ENCODE measurements around the gene ARL15. TPM values are rescaled to one million over a fixed set of nuclear protein-coding genes. Genes with fewer than 3 reads are reported as not detected.

ARL15 gene
- polyA plus RNA-seq, 1 of the 3 experiments (the other 2 are of a cell fraction): 6.4 TPM

- Histone ChIP-seq H3F3A (replicated peaks; ENCODE audit: insufficient read depth) (no peaks in the 10 kb centered on the region), H3K4me3 (ENCODE audit: low read depth in 2 of 2, low read length in 1 of 2) (no peak overlapping the region), H3K9ac (no peak overlapping the region), H3K4me2 (no peak overlapping the region), H3K27me3 (ENCODE audit: insufficient read depth) (no peaks in the 10 kb centered on the region), H3K9me2 (no peaks in the 10 kb centered on the region), H3K27ac (ENCODE audit: low read depth in 2 of 2, low read length in 1 of 2) (no peak overlapping the region), H3K36me3 (replicated peaks in 1 of 2; ENCODE audit: control insufficient read depth in 1 of 2, insufficient read depth in 2 of 2, low read length in 1 of 2) (no peaks in the 10 kb centered on the region), H3K4me1 (ENCODE audit: control insufficient read depth in 1 of 2, insufficient read depth in 2 of 2, low read depth in 1 of 2, low read length in 1 of 2) (no peaks in the 10 kb centered on the region), H2AFZ (ENCODE audit: low read depth) (no peak overlapping the region), H4K20me1 (ENCODE audit: insufficient read depth) (no peaks in the 10 kb centered on the region), H3K79me2 (ENCODE audit: insufficient read depth) (no peaks in the 10 kb centered on the region), H3K9me3 (no peaks in the 10 kb centered on the region)
- no peak for DNase-seq
- ChIA-PET POLR2A (no interaction called here), CTCF (no interaction called here)
- WGBS (ENCODE audit: low lambda C conversion rate): 40% methylated on average over 1 of the region's 1 CpG
- TF ChIP-seq RCOR1 (IDR thresholded peaks at IDR 0.05; ENCODE audit: low read length) (no peak), TCF12 (IDR thresholded peaks at IDR 0.05) (no peak), GABPA (IDR thresholded peaks at IDR 0.05; ENCODE audit: low read depth) (no peak), MXI1 (IDR thresholded peaks at IDR 0.05; ENCODE audit: low read depth, low read length) (no peak), YY1 (IDR thresholded peaks at IDR 0.05; ENCODE audit: low read depth) (no peak), TEAD4 (IDR thresholded peaks at IDR 0.05; ENCODE audit: borderline replicate concordance, insufficient read depth) (no peak), USF1 (IDR thresholded peaks at IDR 0.05; ENCODE audit: borderline replicate concordance, low read depth) (no peak), JUND (IDR thresholded peaks at IDR 0.05) (no peak), RAD21 (IDR thresholded peaks at IDR 0.05; ENCODE audit: low read length) (no peak)
- TF ChIP-seq, protein P1, sequence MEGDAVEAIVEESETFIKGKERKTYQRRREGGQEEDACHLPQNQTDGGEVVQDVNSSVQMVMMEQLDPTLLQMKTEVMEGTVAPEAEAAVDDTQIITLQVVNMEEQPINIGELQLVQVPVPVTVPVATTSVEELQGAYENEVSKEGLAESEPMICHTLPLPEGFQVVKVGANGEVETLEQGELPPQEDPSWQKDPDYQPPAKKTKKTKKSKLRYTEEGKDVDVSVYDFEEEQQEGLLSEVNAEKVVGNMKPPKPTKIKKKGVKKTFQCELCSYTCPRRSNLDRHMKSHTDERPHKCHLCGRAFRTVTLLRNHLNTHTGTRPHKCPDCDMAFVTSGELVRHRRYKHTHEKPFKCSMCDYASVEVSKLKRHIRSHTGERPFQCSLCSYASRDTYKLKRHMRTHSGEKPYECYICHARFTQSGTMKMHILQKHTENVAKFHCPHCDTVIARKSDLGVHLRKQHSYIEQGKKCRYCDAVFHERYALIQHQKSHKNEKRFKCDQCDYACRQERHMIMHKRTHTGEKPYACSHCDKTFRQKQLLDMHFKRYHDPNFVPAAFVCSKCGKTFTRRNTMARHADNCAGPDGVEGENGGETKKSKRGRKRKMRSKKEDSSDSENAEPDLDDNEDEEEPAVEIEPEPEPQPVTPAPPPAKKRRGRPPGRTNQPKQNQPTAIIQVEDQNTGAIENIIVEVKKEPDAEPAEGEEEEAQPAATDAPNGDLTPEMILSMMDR (IDR thresholded peaks at IDR 0.05): no peak
- TF ChIP-seq, protein P2, sequence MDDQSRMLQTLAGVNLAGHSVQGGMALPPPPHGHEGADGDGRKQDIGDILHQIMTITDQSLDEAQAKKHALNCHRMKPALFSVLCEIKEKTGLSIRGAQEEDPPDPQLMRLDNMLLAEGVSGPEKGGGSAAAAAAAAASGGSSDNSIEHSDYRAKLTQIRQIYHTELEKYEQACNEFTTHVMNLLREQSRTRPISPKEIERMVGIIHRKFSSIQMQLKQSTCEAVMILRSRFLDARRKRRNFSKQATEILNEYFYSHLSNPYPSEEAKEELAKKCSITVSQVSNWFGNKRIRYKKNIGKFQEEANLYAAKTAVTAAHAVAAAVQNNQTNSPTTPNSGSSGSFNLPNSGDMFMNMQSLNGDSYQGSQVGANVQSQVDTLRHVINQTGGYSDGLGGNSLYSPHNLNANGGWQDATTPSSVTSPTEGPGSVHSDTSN (IDR thresholded peaks at IDR 0.05): no peak
Measured at GRCh38 chr5:54002779-54003178, 307.6 kb downstream of the ARL15 start.

- Histone ChIP-seq H3K36me3 (replicated peaks in 1 of 2; ENCODE audit: control insufficient read depth in 1 of 2, insufficient read depth in 2 of 2, low read length in 1 of 2) (no peaks in the 10 kb centered on the region), H3K9me2 (no peaks in the 10 kb centered on the region), H3K27me3 (ENCODE audit: insufficient read depth) (no peaks in the 10 kb centered on the region), H3K4me1 (ENCODE audit: control insufficient read depth in 1 of 2, insufficient read depth in 2 of 2, low read depth in 1 of 2, low read length in 1 of 2) (no peaks in the 10 kb centered on the region), H4K20me1 (ENCODE audit: insufficient read depth) (no peaks in the 10 kb centered on the region), H3K9me3 (no peaks in the 10 kb centered on the region), H3K4me2 (no peak overlapping the region), H3K27ac (ENCODE audit: low read depth in 2 of 2, low read length in 1 of 2) (no peak overlapping the region), H3K79me2 (ENCODE audit: insufficient read depth) (no peaks in the 10 kb centered on the region), H3K4me3 (ENCODE audit: low read depth in 2 of 2, low read length in 1 of 2) (no peak overlapping the region), H3K9ac (no peak overlapping the region), H3F3A (replicated peaks; ENCODE audit: insufficient read depth) (no peaks in the 10 kb centered on the region), H2AFZ (ENCODE audit: low read depth) (no peak overlapping the region)
- ChIA-PET POLR2A (no interaction called here), CTCF (interaction anchor here (1.1 kb wide), 1 partner anchor 10 kb away, joined by 3 read pairs; no protein-coding TSS in a partner anchor)
- 92% methylated on average over 5 of the region's 5 CpGs for WGBS (ENCODE audit: low lambda C conversion rate)
- DNase-seq: no peak
- TF ChIP-seq POLR2AphosphoS5 (IDR thresholded peaks at IDR 0.05; ENCODE audit: low read depth, low read length) (no peak), EZH2phosphoT487 (IDR thresholded peaks at IDR 0.05; ENCODE audit: borderline replicate concordance, low read depth) (no peak), RFX5 (IDR thresholded peaks at IDR 0.05; ENCODE audit: low read length) (no peak)
- TF ChIP-seq, protein P3, sequence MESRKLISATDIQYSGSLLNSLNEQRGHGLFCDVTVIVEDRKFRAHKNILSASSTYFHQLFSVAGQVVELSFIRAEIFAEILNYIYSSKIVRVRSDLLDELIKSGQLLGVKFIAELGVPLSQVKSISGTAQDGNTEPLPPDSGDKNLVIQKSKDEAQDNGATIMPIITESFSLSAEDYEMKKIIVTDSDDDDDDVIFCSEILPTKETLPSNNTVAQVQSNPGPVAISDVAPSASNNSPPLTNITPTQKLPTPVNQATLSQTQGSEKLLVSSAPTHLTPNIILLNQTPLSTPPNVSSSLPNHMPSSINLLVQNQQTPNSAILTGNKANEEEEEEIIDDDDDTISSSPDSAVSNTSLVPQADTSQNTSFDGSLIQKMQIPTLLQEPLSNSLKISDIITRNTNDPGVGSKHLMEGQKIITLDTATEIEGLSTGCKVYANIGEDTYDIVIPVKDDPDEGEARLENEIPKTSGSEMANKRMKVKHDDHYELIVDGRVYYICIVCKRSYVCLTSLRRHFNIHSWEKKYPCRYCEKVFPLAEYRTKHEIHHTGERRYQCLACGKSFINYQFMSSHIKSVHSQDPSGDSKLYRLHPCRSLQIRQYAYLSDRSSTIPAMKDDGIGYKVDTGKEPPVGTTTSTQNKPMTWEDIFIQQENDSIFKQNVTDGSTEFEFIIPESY (IDR thresholded peaks at IDR 0.05; ENCODE audit: borderline replicate concordance, low read depth): no peak
- TF ChIP-seq, protein P4, sequence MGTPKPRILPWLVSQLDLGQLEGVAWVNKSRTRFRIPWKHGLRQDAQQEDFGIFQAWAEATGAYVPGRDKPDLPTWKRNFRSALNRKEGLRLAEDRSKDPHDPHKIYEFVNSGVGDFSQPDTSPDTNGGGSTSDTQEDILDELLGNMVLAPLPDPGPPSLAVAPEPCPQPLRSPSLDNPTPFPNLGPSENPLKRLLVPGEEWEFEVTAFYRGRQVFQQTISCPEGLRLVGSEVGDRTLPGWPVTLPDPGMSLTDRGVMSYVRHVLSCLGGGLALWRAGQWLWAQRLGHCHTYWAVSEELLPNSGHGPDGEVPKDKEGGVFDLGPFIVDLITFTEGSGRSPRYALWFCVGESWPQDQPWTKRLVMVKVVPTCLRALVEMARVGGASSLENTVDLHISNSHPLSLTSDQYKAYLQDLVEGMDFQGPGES (IDR thresholded peaks at IDR 0.05; ENCODE audit: low read depth, low read length): no peak
- TF ChIP-seq, protein P1 (IDR thresholded peaks at IDR 0.05): no peak
Measured at GRCh38 chr5:54001976-54002775, 308.2 kb downstream of the ARL15 start.

Measured in SK-N-SH (cell line).